Stomach (tissue), 9 donors: Measurements from ENCODE around the gene BEND4. TPM values are rescaled to one million over a fixed set of nuclear protein-coding genes. Genes with fewer than 3 reads are reported as not detected.

Experiments
- DNase-seq, 2 donors: peaks; one replicate each; pipeline versions ENCODE4 v3.0.0 to v3.0.0-alpha.2; 2013 to 2019
- H3K27ac ChIP-seq, 5 donors: fragments of 200-600 bp in 4 of 5; sonication (generic) in 4 of 5; one replicate each; pipeline ENCODE4 v1.5.1; 2013 to 2019; ENCODE audit warnings: mild to moderate bottlenecking in 1 of 5, moderate library complexity in 1 of 5
- H3K27me3 ChIP-seq, 3 donors: fragments of 200-600 bp; sonication (generic); one replicate each; pipeline ENCODE4 v1.5.1; 2017 to 2019; ENCODE audit warnings: mixed run types in 1 of 3
- H3K36me3 ChIP-seq, 4 donors: fragments of 200-600 bp; sonication (generic); 1 replicate in 3 of 4; 2 replicates in 1 of 4; pipeline ENCODE4 v1.5.1; 2016 to 2019
- H3K4me1 ChIP-seq, 4 donors: fragments of 200-600 bp; sonication (generic); one replicate each; pipeline ENCODE4 v1.5.1; 2016 to 2019
- H3K4me3 ChIP-seq, 4 donors: fragments of 200-600 bp; sonication (generic) in 3 of 4; one replicate each; pipeline ENCODE4 v1.5.1; 2016 to 2019; ENCODE audit warnings: mild to moderate bottlenecking in 1 of 4
- H3K9me3 ChIP-seq, 4 donors: fragments of 200-600 bp; sonication (generic); one replicate each; pipeline ENCODE4 v1.5.1; 2016 to 2019
- EP300 ChIP-seq: sonication (generic); formaldehyde crosslinking; IDR thresholded peaks from one replicate; pipeline ENCODE4 v1.6.1; 2017; ENCODE audit warnings: antibody characterized with exemption
- POLR2A ChIP-seq, 4 donors: fragments of 450-650 bp; IDR thresholded peaks; one replicate each; pipeline ENCODE4 v1.6.1; 2016; ENCODE audit warnings: antibody characterized with exemption in 4 of 4, control low read depth in 2 of 4, mild to moderate bottlenecking in 1 of 4, moderate library complexity in 1 of 4
- POLR2AphosphoS5 ChIP-seq, 3 donors: sonication (generic); formaldehyde crosslinking; IDR thresholded peaks; one replicate each; pipeline ENCODE4 v1.6.1; 2016; ENCODE audit warnings: antibody characterized with exemption in 3 of 3
- WGBS, 5 donors: extraction: QIAGEN DNeasy Blood & Tissue Kit in 3 of 5; methylation state at CpG; one replicate each; pipeline versions ENCODE4 v1.1.5 to v1.1.7; 2013 to 2018; 5-methylcytosine and 5-hydroxymethylcytosine counted together
- intact Hi-C: fragments of 100-400 bp; cut with DNase I; formaldehyde crosslinking; loops from one replicate; pipeline ENCODE4 v1.15.1; 2023; ENCODE audit warnings: low total_unique reads
- polyA plus RNA-seq, 3 donors: library from polyadenylated mRNA; stranded (reverse); fragments of 200-250 nt; gene quantifications; one replicate each; pipeline ENCODE4 v1.2.3, GENCODE V29; 2013
- total RNA-seq, 5 donors: library from RNA; depleted of rRNA; stranded (reverse); fragments of >200 nt; gene quantifications; one replicate each; pipeline versions ENCODE4 v1.1.0 to v1.2.3, GENCODE V29; 2014 to 2016
- TF ChIP-seq, protein P1 (sequence below), 7 experiments: fragments of 450-650 bp in 4 of 7; fragments of 200-600 bp in 3 of 7; sonication (generic) in 3 of 7; IDR thresholded peaks; one replicate each; pipeline ENCODE4 v1.5.1; 2016 to 2019; ENCODE audit warnings: antibody characterized with exemption in 7 of 7, control low read depth in 2 of 7, mild to moderate bottlenecking in 1 of 7
- donor health status: healthy with polysubstance abuse.
- donor health status: Bipolar disorder and iron deficiency.
- donor health status: healthy.

The BEND4 gene
- total and polyA plus RNA-seq, 8 donors = 0.05 to 0.73 (median 0.31) TPM; not detected in 3

GRCh38 chr4:42067264-42067663 is 85.2 kb downstream of the BEND4 start:
- TF ChIP-seq POLR2AphosphoS5 (IDR thresholded peaks at IDR 0.05) = no peak
- TF ChIP-seq, protein P1, sequence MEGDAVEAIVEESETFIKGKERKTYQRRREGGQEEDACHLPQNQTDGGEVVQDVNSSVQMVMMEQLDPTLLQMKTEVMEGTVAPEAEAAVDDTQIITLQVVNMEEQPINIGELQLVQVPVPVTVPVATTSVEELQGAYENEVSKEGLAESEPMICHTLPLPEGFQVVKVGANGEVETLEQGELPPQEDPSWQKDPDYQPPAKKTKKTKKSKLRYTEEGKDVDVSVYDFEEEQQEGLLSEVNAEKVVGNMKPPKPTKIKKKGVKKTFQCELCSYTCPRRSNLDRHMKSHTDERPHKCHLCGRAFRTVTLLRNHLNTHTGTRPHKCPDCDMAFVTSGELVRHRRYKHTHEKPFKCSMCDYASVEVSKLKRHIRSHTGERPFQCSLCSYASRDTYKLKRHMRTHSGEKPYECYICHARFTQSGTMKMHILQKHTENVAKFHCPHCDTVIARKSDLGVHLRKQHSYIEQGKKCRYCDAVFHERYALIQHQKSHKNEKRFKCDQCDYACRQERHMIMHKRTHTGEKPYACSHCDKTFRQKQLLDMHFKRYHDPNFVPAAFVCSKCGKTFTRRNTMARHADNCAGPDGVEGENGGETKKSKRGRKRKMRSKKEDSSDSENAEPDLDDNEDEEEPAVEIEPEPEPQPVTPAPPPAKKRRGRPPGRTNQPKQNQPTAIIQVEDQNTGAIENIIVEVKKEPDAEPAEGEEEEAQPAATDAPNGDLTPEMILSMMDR (IDR thresholded peaks at IDR 0.05) = no peak
- 48 to 50% (median 49%) methylated on average over 2 of the region's 2 CpGs for WGBS, 5 donors
- H3K9me3 ChIP-seq = no peaks in the 10 kb centered on the region

GRCh38 chr4:42066402-42066801 is 86.1 kb downstream of the BEND4 start:
- TF ChIP-seq POLR2A (IDR thresholded peaks at IDR 0.05) = no peak
- no peak for TF ChIP-seq EP300
- TF ChIP-seq, protein P1 (IDR thresholded peaks at IDR 0.05) = no peak
- no peak for TF ChIP-seq POLR2AphosphoS5 (IDR thresholded peaks at IDR 0.05)
- no peak overlapping the region for H3K27ac ChIP-seq
- no peak for DNase-seq
- H3K9me3 ChIP-seq = no peaks in the 10 kb centered on the region
- intact Hi-C loops = no loop called here
- WGBS, 5 donors = 87 to 96% (median 93%) methylated on average over 2 of the region's 2 CpGs
- H3K36me3 ChIP-seq = peaks cover 16 to 85% (median 71%) of the 10 kb centered on the region in 4 donors
- H3K27me3 ChIP-seq = no peaks in the 10 kb centered on the region
- no peak overlapping the region for H3K4me3 ChIP-seq
- no peaks in the 10 kb centered on the region for H3K4me1 ChIP-seq

More at GRCh38 chr4:42067264-42067663, 85.2 kb downstream of the BEND4 start:
- H3K4me1 ChIP-seq = no peaks in the 10 kb centered on the region
- intact Hi-C loops = no loop called here
- no peak overlapping the region for H3K4me3 ChIP-seq
- no peaks in the 10 kb centered on the region for H3K27me3 ChIP-seq
- H3K27ac ChIP-seq = no peak overlapping the region
- H3K36me3 ChIP-seq = peaks cover 16 to 83% (median 67%) of the 10 kb centered on the region in 4 donors
- no peak for DNase-seq

Other genes with a start within 250 kb of the BEND4 start
- gene TMEM33, start 217.2 kb downstream of the BEND4 start, total RNA-seq = 100 to 1,000 TPM in 1 of 5 donors, 10 to 100 TPM in 4; 15.8 to 130 (median 53.2) TPM
- 1 to 10 TPM; 2.4 to 9.1 (median 8.3) TPM for gene TMEM33, start 217.2 kb downstream of the BEND4 start, polyA plus RNA-seq
- gene DCAF4L1, start 170.9 kb downstream of the BEND4 start, total RNA-seq = not detected
- under 1 TPM in 1 of 3 donors, not detected in 2; 0.05 TPM for gene DCAF4L1, start 170.9 kb downstream of the BEND4 start, polyA plus RNA-seq
- gene SLC30A9, start 162.1 kb downstream of the BEND4 start, total RNA-seq = 10 to 100 TPM in 4 of 5 donors, 1 to 10 TPM in 1; 7.0 to 97.5 (median 70.0) TPM
- gene SLC30A9, start 162.1 kb downstream of the BEND4 start, polyA plus RNA-seq = 10 to 100 TPM; 10.2 to 24.9 (median 21.2) TPM
- gene SHISA3, start 244.8 kb upstream of the BEND4 start, total RNA-seq = 1 to 10 TPM; 1.2 to 8.4 (median 4.9) TPM
- gene SHISA3, start 244.8 kb upstream of the BEND4 start, polyA plus RNA-seq = 1 to 10 TPM in 1 of 3 donors, under 1 TPM in 1, not detected in 1; 0.44 to 1.5 TPM